ENCODE data around the gene FABP3.

FABP3 gene

GRCh38 chr1:31399976-31400375 lies 27.1 kb upstream of the FABP3 start:
- H3K9ac ChIP-seq (ENCODE audit: low read length in 5 of 5): no peak overlapping the region
- no peak overlapping the region for H3K27ac ChIP-seq (ENCODE audit: low read depth, low read length)
- H3K27me3 ChIP-seq (ENCODE audit: control insufficient read depth in 5 of 5, insufficient read depth in 4 of 5, low read length in 5 of 5): no peaks in the 10 kb centered on the region
- no peaks in the 10 kb centered on the region for H3K9me3 ChIP-seq (ENCODE audit: control insufficient read depth in 5 of 5, low read length in 5 of 5)
- no peak overlapping the region for H3K4me3 ChIP-seq (ENCODE audit: low read depth in 1 of 5, low read length in 5 of 5)
- H3K36me3 ChIP-seq (ENCODE audit: control insufficient read depth in 5 of 5, insufficient read depth in 5 of 5, low read length in 5 of 5): no peaks in the 10 kb centered on the region
- peaks cover under 1 to 1% (median under 1%) of the 10 kb centered on the region in 5 donors for H3K4me1 ChIP-seq (ENCODE audit: control insufficient read depth in 5 of 5, insufficient read depth in 5 of 5, low read length in 5 of 5)

GRCh38 chr1:31398246-31398645 lies 25.4 kb upstream of the FABP3 start:
- Histone ChIP-seq H3K9me3 (ENCODE audit: control insufficient read depth in 5 of 5, low read length in 5 of 5) (no peaks in the 10 kb centered on the region), H3K36me3 (ENCODE audit: control insufficient read depth in 5 of 5, insufficient read depth in 5 of 5, low read length in 5 of 5) (no peaks in the 10 kb centered on the region), H3K9ac (ENCODE audit: low read length in 5 of 5) (no peak overlapping the region), H3K27ac (ENCODE audit: low read depth, low read length) (no peak overlapping the region), H3K27me3 (ENCODE audit: control insufficient read depth in 5 of 5, insufficient read depth in 4 of 5, low read length in 5 of 5) (no peaks in the 10 kb centered on the region), H3K4me1 (ENCODE audit: control insufficient read depth in 5 of 5, insufficient read depth in 5 of 5, low read length in 5 of 5) (peaks cover 3 to 10% (median 9%) of the 10 kb centered on the region in 5 donors), H3K4me3 (ENCODE audit: low read depth in 1 of 5, low read length in 5 of 5) (no peak overlapping the region)

GRCh38 chr1:31397360-31398095 lies 24.7 kb upstream of the FABP3 start:
- Histone ChIP-seq H3K27me3 (ENCODE audit: control insufficient read depth in 5 of 5, insufficient read depth in 4 of 5, low read length in 5 of 5) (no peaks in the 10 kb centered on the region), H3K27ac (ENCODE audit: low read depth, low read length) (no peak overlapping the region), H3K9ac (ENCODE audit: low read length in 5 of 5) (no peak overlapping the region), H3K4me3 (ENCODE audit: low read depth in 1 of 5, low read length in 5 of 5) (no peak overlapping the region), H3K9me3 (ENCODE audit: control insufficient read depth in 5 of 5, low read length in 5 of 5) (no peaks in the 10 kb centered on the region), H3K4me1 (ENCODE audit: control insufficient read depth in 5 of 5, insufficient read depth in 5 of 5, low read length in 5 of 5) (peaks cover 3 to 10% (median 9%) of the 10 kb centered on the region in 5 donors), H3K36me3 (ENCODE audit: control insufficient read depth in 5 of 5, insufficient read depth in 5 of 5, low read length in 5 of 5) (no peaks in the 10 kb centered on the region)

GRCh38 chr1:31396633-31397351 lies 23.9 kb upstream of the FABP3 start:
- no peaks in the 10 kb centered on the region for H3K27me3 ChIP-seq (ENCODE audit: control insufficient read depth in 5 of 5, insufficient read depth in 4 of 5, low read length in 5 of 5)
- H3K4me1 ChIP-seq (ENCODE audit: control insufficient read depth in 5 of 5, insufficient read depth in 5 of 5, low read length in 5 of 5): peaks cover 3 to 10% (median 9%) of the 10 kb centered on the region in 5 donors
- no peak overlapping the region for H3K9ac ChIP-seq (ENCODE audit: low read length in 5 of 5)
- H3K9me3 ChIP-seq (ENCODE audit: control insufficient read depth in 5 of 5, low read length in 5 of 5): no peaks in the 10 kb centered on the region
- H3K4me3 ChIP-seq (ENCODE audit: low read depth in 1 of 5, low read length in 5 of 5): no peak overlapping the region
- H3K27ac ChIP-seq (ENCODE audit: low read depth, low read length): no peak overlapping the region
- no peaks in the 10 kb centered on the region for H3K36me3 ChIP-seq (ENCODE audit: control insufficient read depth in 5 of 5, insufficient read depth in 5 of 5, low read length in 5 of 5)

GRCh38 chr1:31394584-31395193 lies 21.8 kb upstream of the FABP3 start:
- Histone ChIP-seq H3K9me3 (ENCODE audit: control insufficient read depth in 5 of 5, low read length in 5 of 5) (no peaks in the 10 kb centered on the region), H3K36me3 (ENCODE audit: control insufficient read depth in 5 of 5, insufficient read depth in 5 of 5, low read length in 5 of 5) (no peaks in the 10 kb centered on the region), H3K4me3 (ENCODE audit: low read depth in 1 of 5, low read length in 5 of 5) (peak overlapping the region; percentile 35 to 68 (median 62)), H3K27ac (ENCODE audit: low read depth, low read length) (no peak overlapping the region), H3K9ac (ENCODE audit: low read length in 5 of 5) (peak overlapping the region in 3 of 5 donors; percentile 30 to 59 (median 43)), H3K4me1 (ENCODE audit: control insufficient read depth in 5 of 5, insufficient read depth in 5 of 5, low read length in 5 of 5) (peaks cover 3 to 10% (median 9%) of the 10 kb centered on the region in 5 donors), H3K27me3 (ENCODE audit: control insufficient read depth in 5 of 5, insufficient read depth in 4 of 5, low read length in 5 of 5) (no peaks in the 10 kb centered on the region)

GRCh38 chr1:31393463-31393862 lies 20.6 kb upstream of the FABP3 start:
- Histone ChIP-seq H3K9ac (ENCODE audit: low read length in 5 of 5) (no peak overlapping the region), H3K27me3 (ENCODE audit: control insufficient read depth in 5 of 5, insufficient read depth in 4 of 5, low read length in 5 of 5) (no peaks in the 10 kb centered on the region), H3K4me1 (ENCODE audit: control insufficient read depth in 5 of 5, insufficient read depth in 5 of 5, low read length in 5 of 5) (peaks cover 3 to 10% (median 9%) of the 10 kb centered on the region in 5 donors), H3K4me3 (ENCODE audit: low read depth in 1 of 5, low read length in 5 of 5) (no peak overlapping the region), H3K36me3 (ENCODE audit: control insufficient read depth in 5 of 5, insufficient read depth in 5 of 5, low read length in 5 of 5) (no peaks in the 10 kb centered on the region), H3K27ac (ENCODE audit: low read depth, low read length) (no peak overlapping the region), H3K9me3 (ENCODE audit: control insufficient read depth in 5 of 5, low read length in 5 of 5) (no peaks in the 10 kb centered on the region)

- H3K4me1 ChIP-seq (ENCODE audit: control insufficient read depth in 5 of 5, insufficient read depth in 5 of 5, low read length in 5 of 5): peaks cover 3 to 10% (median 9%) of the 10 kb centered on the region in 5 donors
- no peaks in the 10 kb centered on the region for H3K9me3 ChIP-seq (ENCODE audit: control insufficient read depth in 5 of 5, low read length in 5 of 5)
- H3K36me3 ChIP-seq (ENCODE audit: control insufficient read depth in 5 of 5, insufficient read depth in 5 of 5, low read length in 5 of 5): no peaks in the 10 kb centered on the region
- no peak overlapping the region for H3K4me3 ChIP-seq (ENCODE audit: low read depth in 1 of 5, low read length in 5 of 5)
- H3K27me3 ChIP-seq (ENCODE audit: control insufficient read depth in 5 of 5, insufficient read depth in 4 of 5, low read length in 5 of 5): peaks cover 0 to 8% (median 0%) of the 10 kb centered on the region in 5 donors
- H3K9ac ChIP-seq (ENCODE audit: low read length in 5 of 5): no peak overlapping the region
- no peak overlapping the region for H3K27ac ChIP-seq (ENCODE audit: low read depth, low read length)
These were observed 17.2 kb upstream of the FABP3 start for GRCh38 chr1:31390071-31390470.

- Histone ChIP-seq H3K27me3 (ENCODE audit: control insufficient read depth in 5 of 5, insufficient read depth in 4 of 5, low read length in 5 of 5) (peaks cover 0 to 8% (median 0%) of the 10 kb centered on the region in 5 donors), H3K4me1 (ENCODE audit: control insufficient read depth in 5 of 5, insufficient read depth in 5 of 5, low read length in 5 of 5) (peaks cover 0 to 5% (median 5%) of the 10 kb centered on the region in 5 donors), H3K36me3 (ENCODE audit: control insufficient read depth in 5 of 5, insufficient read depth in 5 of 5, low read length in 5 of 5) (no peaks in the 10 kb centered on the region), H3K9me3 (ENCODE audit: control insufficient read depth in 5 of 5, low read length in 5 of 5) (no peaks in the 10 kb centered on the region), H3K9ac (ENCODE audit: low read length in 5 of 5) (no peak overlapping the region), H3K27ac (ENCODE audit: low read depth, low read length) (no peak overlapping the region), H3K4me3 (ENCODE audit: low read depth in 1 of 5, low read length in 5 of 5) (no peak overlapping the region)
These were observed 16.7 kb upstream of the FABP3 start for GRCh38 chr1:31389616-31390015.

- Histone ChIP-seq H3K27ac (ENCODE audit: low read depth, low read length) (no peak overlapping the region), H3K36me3 (ENCODE audit: control insufficient read depth in 5 of 5, insufficient read depth in 5 of 5, low read length in 5 of 5) (no peaks in the 10 kb centered on the region), H3K9me3 (ENCODE audit: control insufficient read depth in 5 of 5, low read length in 5 of 5) (no peaks in the 10 kb centered on the region), H3K9ac (ENCODE audit: low read length in 5 of 5) (no peak overlapping the region), H3K27me3 (ENCODE audit: control insufficient read depth in 5 of 5, insufficient read depth in 4 of 5, low read length in 5 of 5) (peaks cover 0 to 8% (median 0%) of the 10 kb centered on the region in 5 donors), H3K4me1 (ENCODE audit: control insufficient read depth in 5 of 5, insufficient read depth in 5 of 5, low read length in 5 of 5) (peaks cover 0 to 5% (median 0%) of the 10 kb centered on the region in 5 donors), H3K4me3 (ENCODE audit: low read depth in 1 of 5, low read length in 5 of 5) (no peak overlapping the region)
These were observed 14.7 kb upstream of the FABP3 start for GRCh38 chr1:31387612-31388011.

Data from subcutaneous abdominal adipose tissue (tissue), 5 donors.